Measurements from ENCODE around the gene GBGT1.

DNA sequence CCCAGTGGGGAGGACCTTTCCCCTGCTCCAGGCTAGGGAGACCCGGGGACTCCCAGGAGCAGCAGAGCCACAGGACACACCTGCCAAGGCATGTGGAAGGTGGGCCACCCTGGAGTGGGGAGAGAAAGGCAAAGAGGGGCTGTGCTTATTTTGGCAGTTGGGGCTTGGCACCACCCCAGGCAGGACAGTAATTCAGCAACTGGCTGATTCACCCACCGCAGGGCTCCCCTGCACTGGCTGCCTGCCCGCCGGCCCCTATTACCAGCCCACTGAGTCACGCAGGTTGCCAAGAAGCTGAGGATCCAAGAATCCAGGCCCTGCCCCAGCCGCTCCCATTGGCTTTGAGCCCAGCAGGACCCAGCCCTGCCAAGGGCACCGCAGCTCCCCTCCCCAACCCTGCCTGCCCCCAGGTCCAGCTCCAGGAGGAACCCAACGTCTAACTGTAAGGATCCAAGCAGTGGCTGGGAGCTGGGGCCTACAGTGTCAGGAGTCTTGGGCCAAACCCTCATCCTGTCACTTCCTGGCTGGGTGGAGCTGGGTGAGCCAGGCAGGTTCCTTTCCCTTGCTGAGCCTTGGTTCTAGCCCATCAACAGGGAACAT, 28.5 kb downstream of the GBGT1 start:
- TF ChIP-seq POLR2AphosphoS5 (IDR thresholded peaks at IDR 0.05; ENCODE audit: low read depth, low read length) (peak; percentile 68; the same call in 1 of the 2 replicates), GABPA (IDR thresholded peaks at IDR 0.05; ENCODE audit: low read depth) (no peak), RAD21 (IDR thresholded peaks at IDR 0.05; ENCODE audit: low read length) (no peak), EZH2phosphoT487 (IDR thresholded peaks at IDR 0.05; ENCODE audit: borderline replicate concordance, low read depth) (no peak), SMC3 (IDR thresholded peaks at IDR 0.05; ENCODE audit: low read depth, low read length) (no peak), EP300 (IDR thresholded peaks at IDR 0.05; ENCODE audit: borderline replicate concordance in 1 of 2, low read depth in 1 of 2, low read length in 1 of 2) (peak in 1 of 2 experiments; percentile 87; a peak in 2 of 4 replicates), FOXM1 (IDR thresholded peaks at IDR 0.05; ENCODE audit: low read depth) (no peak)
- TF ChIP-seq, protein P1, sequence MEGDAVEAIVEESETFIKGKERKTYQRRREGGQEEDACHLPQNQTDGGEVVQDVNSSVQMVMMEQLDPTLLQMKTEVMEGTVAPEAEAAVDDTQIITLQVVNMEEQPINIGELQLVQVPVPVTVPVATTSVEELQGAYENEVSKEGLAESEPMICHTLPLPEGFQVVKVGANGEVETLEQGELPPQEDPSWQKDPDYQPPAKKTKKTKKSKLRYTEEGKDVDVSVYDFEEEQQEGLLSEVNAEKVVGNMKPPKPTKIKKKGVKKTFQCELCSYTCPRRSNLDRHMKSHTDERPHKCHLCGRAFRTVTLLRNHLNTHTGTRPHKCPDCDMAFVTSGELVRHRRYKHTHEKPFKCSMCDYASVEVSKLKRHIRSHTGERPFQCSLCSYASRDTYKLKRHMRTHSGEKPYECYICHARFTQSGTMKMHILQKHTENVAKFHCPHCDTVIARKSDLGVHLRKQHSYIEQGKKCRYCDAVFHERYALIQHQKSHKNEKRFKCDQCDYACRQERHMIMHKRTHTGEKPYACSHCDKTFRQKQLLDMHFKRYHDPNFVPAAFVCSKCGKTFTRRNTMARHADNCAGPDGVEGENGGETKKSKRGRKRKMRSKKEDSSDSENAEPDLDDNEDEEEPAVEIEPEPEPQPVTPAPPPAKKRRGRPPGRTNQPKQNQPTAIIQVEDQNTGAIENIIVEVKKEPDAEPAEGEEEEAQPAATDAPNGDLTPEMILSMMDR (IDR thresholded peaks at IDR 0.05): no peak
- TF ChIP-seq, protein P2, sequence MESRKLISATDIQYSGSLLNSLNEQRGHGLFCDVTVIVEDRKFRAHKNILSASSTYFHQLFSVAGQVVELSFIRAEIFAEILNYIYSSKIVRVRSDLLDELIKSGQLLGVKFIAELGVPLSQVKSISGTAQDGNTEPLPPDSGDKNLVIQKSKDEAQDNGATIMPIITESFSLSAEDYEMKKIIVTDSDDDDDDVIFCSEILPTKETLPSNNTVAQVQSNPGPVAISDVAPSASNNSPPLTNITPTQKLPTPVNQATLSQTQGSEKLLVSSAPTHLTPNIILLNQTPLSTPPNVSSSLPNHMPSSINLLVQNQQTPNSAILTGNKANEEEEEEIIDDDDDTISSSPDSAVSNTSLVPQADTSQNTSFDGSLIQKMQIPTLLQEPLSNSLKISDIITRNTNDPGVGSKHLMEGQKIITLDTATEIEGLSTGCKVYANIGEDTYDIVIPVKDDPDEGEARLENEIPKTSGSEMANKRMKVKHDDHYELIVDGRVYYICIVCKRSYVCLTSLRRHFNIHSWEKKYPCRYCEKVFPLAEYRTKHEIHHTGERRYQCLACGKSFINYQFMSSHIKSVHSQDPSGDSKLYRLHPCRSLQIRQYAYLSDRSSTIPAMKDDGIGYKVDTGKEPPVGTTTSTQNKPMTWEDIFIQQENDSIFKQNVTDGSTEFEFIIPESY (IDR thresholded peaks at IDR 0.05; ENCODE audit: borderline replicate concordance, low read depth): no peak; the same call in 1 of the 2 replicates
